ENCODE results near the gene CD302.

The CD302 gene

GRCh38 chr2:159769147-159769546 lies 28.9 kb downstream of the CD302 start:
- no peak overlapping the region for H3K9ac ChIP-seq (ENCODE audit: low read depth, low read length)
- H3K9me3 ChIP-seq (ENCODE audit: insufficient read depth, low read length, severe bottlenecking) = no peaks in the 10 kb centered on the region
- no peak for TF ChIP-seq EZH2 (IDR thresholded peaks at IDR 0.05; ENCODE audit: borderline replicate concordance, low read depth, low read length, severe bottlenecking)
- no peak for TF ChIP-seq CTCF (IDR thresholded peaks at IDR 0.05; ENCODE audit: borderline replicate concordance, extremely low read depth, low read length, poor library complexity, severe bottlenecking)
- H3K4me2 ChIP-seq (ENCODE audit: insufficient read depth, low read length) = no peak overlapping the region
- no peak overlapping the region for H2AFZ ChIP-seq (ENCODE audit: low read depth, low read length)
- DNase-seq (no peak), ATAC-seq (ENCODE audit: insufficient read depth, low read depth) (no peak)
- peaks cover 70% of the 10 kb centered on the region for H3K36me3 ChIP-seq (ENCODE audit: insufficient read depth, low read length)
- no peaks in the 10 kb centered on the region for H4K20me1 ChIP-seq (ENCODE audit: insufficient read depth, low read length)
- H3K79me2 ChIP-seq (ENCODE audit: insufficient read depth, low read length) = no peaks in the 10 kb centered on the region
- no peak overlapping the region for H3K4me3 ChIP-seq (ENCODE audit: low read depth in 1 of 2, low read length in 2 of 2)
- no peaks in the 10 kb centered on the region for H3K4me1 ChIP-seq (ENCODE audit: insufficient read depth, low read length)
- no peaks in the 10 kb centered on the region for H3K27me3 ChIP-seq (ENCODE audit: insufficient read depth, low read length, poor library complexity)
- H3K27ac ChIP-seq (ENCODE audit: low read length) = no peak overlapping the region

GRCh38 chr2:159762075-159762474 lies 35.9 kb downstream of the CD302 start:
- Histone ChIP-seq H4K20me1 (ENCODE audit: insufficient read depth, low read length) (peaks cover 13% of the 10 kb centered on the region), H3K27ac (ENCODE audit: low read length) (no peak overlapping the region), H3K4me3 (ENCODE audit: low read depth in 1 of 2, low read length in 2 of 2) (no peak overlapping the region), H3K4me1 (ENCODE audit: insufficient read depth, low read length) (no peaks in the 10 kb centered on the region), H3K27me3 (ENCODE audit: insufficient read depth, low read length, poor library complexity) (no peaks in the 10 kb centered on the region), H3K36me3 (ENCODE audit: insufficient read depth, low read length) (peaks cover 98% of the 10 kb centered on the region), H3K9me3 (ENCODE audit: insufficient read depth, low read length, severe bottlenecking) (no peaks in the 10 kb centered on the region), H3K9ac (ENCODE audit: low read depth, low read length) (no peak overlapping the region), H3K4me2 (ENCODE audit: insufficient read depth, low read length) (no peak overlapping the region), H3K79me2 (ENCODE audit: insufficient read depth, low read length) (peaks cover 10% of the 10 kb centered on the region), H2AFZ (ENCODE audit: low read depth, low read length) (no peak overlapping the region)
- TF ChIP-seq EZH2 (IDR thresholded peaks at IDR 0.05; ENCODE audit: borderline replicate concordance, low read depth, low read length, severe bottlenecking) (no peak), CTCF (IDR thresholded peaks at IDR 0.05; ENCODE audit: borderline replicate concordance, extremely low read depth, low read length, poor library complexity, severe bottlenecking) (no peak)
- DNase-seq (no peak), ATAC-seq (ENCODE audit: insufficient read depth, low read depth) (no peak)

GRCh38 chr2:159760326-159760725 lies 37.7 kb downstream of the CD302 start:
- no peak for TF ChIP-seq EZH2 (IDR thresholded peaks at IDR 0.05; ENCODE audit: borderline replicate concordance, low read depth, low read length, severe bottlenecking)
- no peak for TF ChIP-seq CTCF (IDR thresholded peaks at IDR 0.05; ENCODE audit: borderline replicate concordance, extremely low read depth, low read length, poor library complexity, severe bottlenecking)
- peaks cover 25% of the 10 kb centered on the region for H3K79me2 ChIP-seq (ENCODE audit: insufficient read depth, low read length)

GRCh38 chr2:159759577-159759976 lies 38.4 kb downstream of the CD302 start:
- H3K79me2 ChIP-seq (ENCODE audit: insufficient read depth, low read length) = peaks cover 32% of the 10 kb centered on the region
- H3K36me3 ChIP-seq (ENCODE audit: insufficient read depth, low read length) = peaks cover 97% of the 10 kb centered on the region
- no peaks in the 10 kb centered on the region for H3K4me1 ChIP-seq (ENCODE audit: insufficient read depth, low read length)
- H4K20me1 ChIP-seq (ENCODE audit: insufficient read depth, low read length) = peaks cover 35% of the 10 kb centered on the region
- no peak overlapping the region for H3K4me2 ChIP-seq (ENCODE audit: insufficient read depth, low read length)
- no peak for DNase-seq
- no peak overlapping the region for H2AFZ ChIP-seq (ENCODE audit: low read depth, low read length)
- no peak overlapping the region for H3K4me3 ChIP-seq (ENCODE audit: low read depth in 1 of 2, low read length in 2 of 2)
- H3K27me3 ChIP-seq (ENCODE audit: insufficient read depth, low read length, poor library complexity) = no peaks in the 10 kb centered on the region
- TF ChIP-seq EZH2 (IDR thresholded peaks at IDR 0.05; ENCODE audit: borderline replicate concordance, low read depth, low read length, severe bottlenecking) (no peak), CTCF (IDR thresholded peaks at IDR 0.05; ENCODE audit: borderline replicate concordance, extremely low read depth, low read length, poor library complexity, severe bottlenecking) (no peak)
- H3K9ac ChIP-seq (ENCODE audit: low read depth, low read length) = no peak overlapping the region
- no peak overlapping the region for H3K27ac ChIP-seq (ENCODE audit: low read length)
- no peak for ATAC-seq (ENCODE audit: insufficient read depth, low read depth)
- H3K9me3 ChIP-seq (ENCODE audit: insufficient read depth, low read length, severe bottlenecking) = no peaks in the 10 kb centered on the region

More at GRCh38 chr2:159760326-159760725, 37.7 kb downstream of the CD302 start:
- Histone ChIP-seq H3K27me3 (ENCODE audit: insufficient read depth, low read length, poor library complexity) (no peaks in the 10 kb centered on the region), H3K4me2 (ENCODE audit: insufficient read depth, low read length) (no peak overlapping the region), H3K9me3 (ENCODE audit: insufficient read depth, low read length, severe bottlenecking) (no peaks in the 10 kb centered on the region), H3K4me1 (ENCODE audit: insufficient read depth, low read length) (no peaks in the 10 kb centered on the region), H2AFZ (ENCODE audit: low read depth, low read length) (no peak overlapping the region), H3K9ac (ENCODE audit: low read depth, low read length) (no peak overlapping the region), H3K4me3 (ENCODE audit: low read depth in 1 of 2, low read length in 2 of 2) (no peak overlapping the region), H4K20me1 (ENCODE audit: insufficient read depth, low read length) (peaks cover 27% of the 10 kb centered on the region), H3K27ac (ENCODE audit: low read length) (no peak overlapping the region), H3K36me3 (ENCODE audit: insufficient read depth, low read length) (peaks cover 97% of the 10 kb centered on the region)
- ATAC-seq (ENCODE audit: insufficient read depth, low read depth) (no peak), DNase-seq (no peak)

Data from DND-41 (cell line).